ENCODE measurements around the gene UBQLN4. TPM values are rescaled to one million over a fixed set of nuclear protein-coding genes. Genes with fewer than 3 reads are reported as not detected.

UBQLN4 gene
- total RNA-seq, 2 donors from 2014 or later, result 23.2 to 43.4 TPM

DNA sequence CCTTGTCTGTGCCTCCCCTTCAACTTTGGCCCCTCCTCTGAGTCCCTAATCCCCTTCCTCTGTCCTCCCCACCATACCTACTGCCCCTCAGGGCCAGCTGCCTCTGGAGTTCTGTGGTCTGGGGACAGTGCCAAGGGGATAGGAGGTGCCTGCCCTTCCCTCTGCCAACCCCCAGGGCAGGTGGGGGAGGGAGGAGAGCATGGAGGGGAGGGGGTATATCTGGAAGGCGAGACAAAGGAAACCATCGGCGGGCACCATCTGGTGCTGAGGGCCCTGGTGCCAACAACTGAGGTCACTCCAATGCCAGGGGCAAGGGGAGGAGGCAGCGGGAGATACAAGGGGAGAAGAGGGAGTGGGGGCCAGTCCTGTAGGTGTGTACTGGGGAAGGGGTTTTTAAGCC is 16.9 kb upstream of the UBQLN4 start:
- Histone ChIP-seq H3K9ac (ENCODE audit: low read depth in 2 of 2, low read length in 2 of 2) (no peak overlapping the region), H3K4me3 (no peak overlapping the region), H3K9me3 (no peaks in the 10 kb centered on the region), H3K4me1 (no peaks in the 10 kb centered on the region), H3K36me3 (no peaks in the 10 kb centered on the region), H3K27ac (no peak overlapping the region), H3K27me3 (no peaks in the 10 kb centered on the region)
- intact Hi-C loops (cut with DNase I), result no loop called here
- TF ChIP-seq, protein P1, sequence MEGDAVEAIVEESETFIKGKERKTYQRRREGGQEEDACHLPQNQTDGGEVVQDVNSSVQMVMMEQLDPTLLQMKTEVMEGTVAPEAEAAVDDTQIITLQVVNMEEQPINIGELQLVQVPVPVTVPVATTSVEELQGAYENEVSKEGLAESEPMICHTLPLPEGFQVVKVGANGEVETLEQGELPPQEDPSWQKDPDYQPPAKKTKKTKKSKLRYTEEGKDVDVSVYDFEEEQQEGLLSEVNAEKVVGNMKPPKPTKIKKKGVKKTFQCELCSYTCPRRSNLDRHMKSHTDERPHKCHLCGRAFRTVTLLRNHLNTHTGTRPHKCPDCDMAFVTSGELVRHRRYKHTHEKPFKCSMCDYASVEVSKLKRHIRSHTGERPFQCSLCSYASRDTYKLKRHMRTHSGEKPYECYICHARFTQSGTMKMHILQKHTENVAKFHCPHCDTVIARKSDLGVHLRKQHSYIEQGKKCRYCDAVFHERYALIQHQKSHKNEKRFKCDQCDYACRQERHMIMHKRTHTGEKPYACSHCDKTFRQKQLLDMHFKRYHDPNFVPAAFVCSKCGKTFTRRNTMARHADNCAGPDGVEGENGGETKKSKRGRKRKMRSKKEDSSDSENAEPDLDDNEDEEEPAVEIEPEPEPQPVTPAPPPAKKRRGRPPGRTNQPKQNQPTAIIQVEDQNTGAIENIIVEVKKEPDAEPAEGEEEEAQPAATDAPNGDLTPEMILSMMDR (IDR thresholded peaks at IDR 0.05), result no peak
- DNase-seq, result no peak

GRCh38 chr1:156069490-156070455 is 16.2 kb upstream of the UBQLN4 start:
- no peak for DNase-seq
- intact Hi-C loops (cut with DNase I), result no loop called here
- Histone ChIP-seq H3K4me1 (no peaks in the 10 kb centered on the region), H3K27ac (no peak overlapping the region), H3K36me3 (no peaks in the 10 kb centered on the region), H3K27me3 (no peaks in the 10 kb centered on the region), H3K9me3 (no peaks in the 10 kb centered on the region), H3K9ac (ENCODE audit: low read depth in 2 of 2, low read length in 2 of 2) (no peak overlapping the region), H3K4me3 (no peak overlapping the region)
- TF ChIP-seq, protein P1 (IDR thresholded peaks at IDR 0.05), result no peak

- DNase-seq, result no peak
- TF ChIP-seq, protein P1 (IDR thresholded peaks at IDR 0.05), result no peak
- intact Hi-C loops (cut with DNase I), result no loop called here
- Histone ChIP-seq H3K27ac (no peak overlapping the region), H3K9me3 (no peaks in the 10 kb centered on the region), H3K4me3 (no peak overlapping the region), H3K9ac (ENCODE audit: low read depth in 2 of 2, low read length in 2 of 2) (no peak overlapping the region), H3K4me1 (no peaks in the 10 kb centered on the region), H3K36me3 (no peaks in the 10 kb centered on the region), H3K27me3 (no peaks in the 10 kb centered on the region)
These were observed 13.7 kb upstream of the UBQLN4 start for GRCh38 chr1:156067262-156067661.

- Histone ChIP-seq H3K9me3 (no peaks in the 10 kb centered on the region), H3K27ac (no peak overlapping the region), H3K4me3 (no peak overlapping the region), H3K9ac (ENCODE audit: low read depth in 2 of 2, low read length in 2 of 2) (no peak overlapping the region), H3K4me1 (no peaks in the 10 kb centered on the region), H3K36me3 (no peaks in the 10 kb centered on the region), H3K27me3 (no peaks in the 10 kb centered on the region)
- TF ChIP-seq, protein P1 (IDR thresholded peaks at IDR 0.05), result no peak
- intact Hi-C loops (cut with DNase I), result no loop called here
- no peak for DNase-seq
These were observed 12.3 kb upstream of the UBQLN4 start for GRCh38 chr1:156065871-156066270.

DNA sequence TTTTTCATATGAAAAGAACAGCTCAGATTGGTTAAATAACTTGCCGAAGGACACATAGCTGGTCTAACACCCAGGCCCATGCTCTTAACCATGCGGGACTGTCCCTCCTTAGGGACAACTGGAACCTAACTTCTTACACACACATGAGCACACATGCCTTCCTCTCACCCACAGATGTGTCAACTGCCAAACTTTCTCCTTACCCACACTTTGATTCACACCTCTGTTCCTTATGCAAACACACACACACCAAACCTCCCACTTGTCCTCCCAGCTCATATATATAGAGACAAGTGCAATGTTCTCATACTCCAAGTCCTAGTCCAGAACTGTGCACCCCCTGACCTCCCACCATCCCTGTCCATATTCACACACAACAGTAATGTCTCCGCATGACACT is 11.6 kb upstream of the UBQLN4 start:
- DNase-seq, result no peak
- intact Hi-C loops (cut with DNase I), result no loop called here
- no peaks in the 10 kb centered on the region for H3K4me1 ChIP-seq
- no peaks in the 10 kb centered on the region for H3K9me3 ChIP-seq
- no peak overlapping the region for H3K9ac ChIP-seq (ENCODE audit: low read depth in 2 of 2, low read length in 2 of 2)
- TF ChIP-seq, protein P1 (IDR thresholded peaks at IDR 0.05), result no peak
- no peaks in the 10 kb centered on the region for H3K27me3 ChIP-seq
- no peak overlapping the region for H3K4me3 ChIP-seq
- no peaks in the 10 kb centered on the region for H3K36me3 ChIP-seq
- no peak overlapping the region for H3K27ac ChIP-seq

Data from colonic mucosa (tissue), 4 donors.